HG02870 (cell line): ENCODE measurements around the gene UMODL1.

Source experiments
- ATAC-seq: cut with Tn5 transposase; IDR thresholded peaks from one replicate; pipeline ENCODE4 v1.9.1; 2021; ENCODE audit warnings: mild to moderate bottlenecking, moderate library complexity; ENCODE audit not compliant: unreplicated experiment

Gene UMODL1

GRCh38 chr21:42039911-42040351, 31.2 kb upstream of the UMODL1 start:
- ATAC-seq, result no peak

- no peak for ATAC-seq
Measured at GRCh38 chr21:42040411-42041180, 30.5 kb upstream of the UMODL1 start.

GRCh38 chr21:42041246-42041645, 29.9 kb upstream of the UMODL1 start:
- no peak for ATAC-seq

GRCh38 chr21:42041711-42042110, 29.4 kb upstream of the UMODL1 start:
- ATAC-seq, result no peak

- no peak for ATAC-seq
Measured at GRCh38 chr21:42042651-42043050, 28.5 kb upstream of the UMODL1 start.

- ATAC-seq, result no peak
Measured at GRCh38 chr21:42043201-42043895, 27.8 kb upstream of the UMODL1 start.

- no peak for ATAC-seq
Measured at GRCh38 chr21:42043961-42044360, 27.2 kb upstream of the UMODL1 start.

GRCh38 chr21:42044871-42045495, 26.1 kb upstream of the UMODL1 start:
- ATAC-seq, result no peak

GRCh38 chr21:42047821-42048613, 23.1 kb upstream of the UMODL1 start:
- ATAC-seq, result no peak

GRCh38 chr21:42048870-42049577, 22.1 kb upstream of the UMODL1 start:
- ATAC-seq, result no peak

GRCh38 chr21:42049578-42050430, 21.3 kb upstream of the UMODL1 start:
- no peak for ATAC-seq

- ATAC-seq, result no peak
Measured at GRCh38 chr21:42051788-42052187, 19.3 kb upstream of the UMODL1 start.

GRCh38 chr21:42055425-42055824, 15.7 kb upstream of the UMODL1 start:
- no peak for ATAC-seq

- no peak for ATAC-seq
Measured at GRCh38 chr21:42056468-42056867, 14.6 kb upstream of the UMODL1 start.

- no peak for ATAC-seq
Measured at GRCh38 chr21:42056996-42057689, 14.0 kb upstream of the UMODL1 start.

GRCh38 chr21:42057851-42058437, 13.2 kb upstream of the UMODL1 start:
- ATAC-seq, result no peak

- ATAC-seq, result no peak
Measured at GRCh38 chr21:42058631-42059111, 12.4 kb upstream of the UMODL1 start.

- ATAC-seq, result no peak
Measured at GRCh38 chr21:42059141-42059540, 12.0 kb upstream of the UMODL1 start.
